Measurements from ENCODE around the gene ARV1.
"Not testable (repeated sequence)": the region's sequence is repeated elsewhere in the genome, so short reads cannot be mapped to it uniquely, and the experiment has no call there.

The ARV1 gene

DNA sequence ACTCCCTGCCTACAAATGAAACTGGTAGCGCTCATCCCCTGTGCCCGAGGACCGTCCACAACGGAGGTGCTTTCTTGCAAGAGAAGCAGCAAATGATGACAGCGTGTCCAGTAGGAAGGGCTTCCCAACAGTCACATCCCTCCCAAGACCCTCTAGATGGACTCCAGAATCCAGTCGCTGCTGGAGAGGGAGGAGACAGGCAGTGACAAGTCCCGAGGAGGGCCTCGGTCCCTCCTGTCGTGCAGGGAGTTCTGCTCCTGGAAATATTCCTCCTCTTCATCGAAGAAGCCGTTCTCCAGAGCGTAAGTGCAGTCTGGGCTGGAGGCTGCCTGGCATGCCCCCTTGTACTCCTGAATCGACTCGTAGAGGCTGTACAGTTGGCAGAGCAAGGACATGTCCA is 40.8 kb downstream of the ARV1 start:
- no peak for DNase-seq (ENCODE audit: low spot score)

DNA sequence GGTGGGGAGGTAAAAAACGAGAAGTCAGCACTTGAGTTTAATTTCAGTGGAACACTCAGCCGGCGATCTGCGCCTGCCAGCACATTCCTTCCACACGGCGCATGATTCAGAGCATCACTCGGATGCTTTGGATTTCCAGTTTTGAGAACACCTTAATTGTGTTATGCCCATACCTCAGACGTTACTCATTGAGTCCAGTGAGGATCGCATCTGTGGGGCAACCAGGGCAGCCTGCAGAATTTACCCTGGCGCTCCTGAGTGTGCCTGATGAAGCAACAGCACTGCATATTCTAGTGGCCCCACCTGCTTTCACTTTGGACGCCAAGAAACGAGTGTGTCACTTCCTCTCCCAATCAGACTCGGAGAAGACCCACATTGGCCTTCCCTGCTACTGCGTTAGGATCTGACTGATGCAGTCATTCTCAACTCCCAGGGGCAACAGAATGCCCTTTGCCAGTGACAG is 41.3 kb downstream of the ARV1 start:
- peak; percentile 58 for DNase-seq (ENCODE audit: low spot score)

DNA sequence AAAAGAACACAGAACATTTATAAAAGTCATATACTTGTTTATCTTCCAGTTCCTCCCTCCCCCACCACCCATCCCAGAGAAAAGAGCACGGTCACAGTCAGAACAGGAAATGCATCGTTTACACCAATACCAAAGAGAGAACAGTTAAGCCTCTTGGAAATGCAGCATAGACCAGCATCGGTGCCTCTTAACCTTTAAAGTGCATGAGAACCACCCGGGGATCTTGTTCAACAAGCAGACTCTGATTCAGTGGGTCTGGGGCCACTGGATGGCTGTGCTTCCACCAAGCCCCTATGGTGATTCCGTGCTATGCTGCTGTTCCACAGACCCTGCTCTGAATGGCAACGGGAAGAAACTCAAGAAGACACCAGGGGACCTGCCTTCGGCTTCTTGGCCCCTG is 41.9 kb downstream of the ARV1 start:
- DNase-seq (ENCODE audit: low spot score) = peak; percentile 14

- peak; percentile 33 for DNase-seq (ENCODE audit: low spot score)
These were observed 42.7 kb downstream of the ARV1 start for GRCh38 chr1:231021540-231022031.

- not testable (repeated sequence) for DNase-seq (ENCODE audit: low spot score)
These were observed 43.6 kb downstream of the ARV1 start for GRCh38 chr1:231022543-231022942.

DNA sequence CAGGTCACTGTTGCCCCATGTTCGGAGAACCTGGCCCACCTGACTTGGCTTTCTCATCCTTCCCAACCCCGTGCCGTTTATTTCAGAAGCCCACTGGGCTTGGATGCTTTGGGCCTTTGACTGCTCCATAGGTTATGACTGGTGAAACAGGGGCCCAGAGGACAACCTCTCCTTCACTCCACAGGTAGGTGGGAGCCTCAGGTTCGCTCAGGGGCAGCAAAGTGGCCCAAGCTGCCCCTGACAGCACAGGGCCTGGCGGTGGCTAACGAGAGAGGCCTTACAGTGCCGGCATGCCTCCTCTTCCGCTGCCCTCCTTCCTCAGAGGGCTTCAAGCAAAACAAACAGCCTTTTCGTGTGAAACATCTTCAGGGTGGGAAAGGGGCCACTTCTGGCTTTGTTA is 44.3 kb downstream of the ARV1 start:
- no peak for DNase-seq (ENCODE audit: low spot score)

DNA sequence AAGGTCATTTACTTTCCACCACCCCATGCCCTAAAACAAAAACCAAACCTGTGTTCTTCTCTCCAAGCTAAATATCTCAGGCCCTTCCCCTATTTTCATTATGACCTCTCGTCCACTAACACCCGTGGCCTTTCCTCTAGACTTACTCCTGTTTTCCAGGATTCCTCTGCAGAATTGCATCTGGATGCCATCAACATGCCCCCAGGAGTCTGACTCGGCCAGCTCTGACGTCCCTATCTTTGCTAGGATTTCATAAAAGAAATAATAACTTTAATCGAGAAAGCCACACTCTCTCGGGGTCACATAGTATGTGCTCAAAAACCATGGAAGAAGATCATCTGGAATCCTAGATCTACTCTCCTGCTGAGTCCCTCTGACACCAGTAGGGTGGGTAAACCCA is 47.7 kb downstream of the ARV1 start:
- no peak for DNase-seq (ENCODE audit: low spot score)

- DNase-seq (ENCODE audit: low spot score) = no peak
These were observed 48.4 kb downstream of the ARV1 start for GRCh38 chr1:231027136-231027925.

GRCh38 chr1:231027971-231028370 is 49.1 kb downstream of the ARV1 start:
- DNase-seq (ENCODE audit: low spot score) = no peak

- peak; percentile 37 for DNase-seq (ENCODE audit: low spot score)
These were observed 49.8 kb downstream of the ARV1 start for GRCh38 chr1:231028682-231029081.

DNA sequence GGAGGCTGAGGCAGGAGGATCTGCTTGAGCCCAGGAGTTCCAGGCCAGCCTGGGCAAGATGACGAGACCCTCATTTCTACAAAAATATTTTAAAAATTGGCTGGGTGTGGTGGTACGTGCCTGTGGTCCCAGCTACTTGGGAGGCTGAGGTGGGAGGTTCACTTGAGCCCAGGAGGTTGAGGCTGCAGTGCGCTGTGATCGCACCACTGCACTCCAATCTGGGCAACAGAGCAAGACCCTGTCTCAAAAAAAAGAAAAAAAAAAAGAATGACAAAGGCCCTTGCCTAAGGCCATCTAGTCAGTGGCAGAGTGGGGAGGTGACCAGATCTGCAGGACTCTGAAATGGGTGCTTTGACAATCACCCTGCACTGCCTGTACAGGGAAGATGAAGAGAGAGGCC is 50.4 kb downstream of the ARV1 start:
- not testable (repeated sequence) for DNase-seq (ENCODE audit: low spot score)

DNA sequence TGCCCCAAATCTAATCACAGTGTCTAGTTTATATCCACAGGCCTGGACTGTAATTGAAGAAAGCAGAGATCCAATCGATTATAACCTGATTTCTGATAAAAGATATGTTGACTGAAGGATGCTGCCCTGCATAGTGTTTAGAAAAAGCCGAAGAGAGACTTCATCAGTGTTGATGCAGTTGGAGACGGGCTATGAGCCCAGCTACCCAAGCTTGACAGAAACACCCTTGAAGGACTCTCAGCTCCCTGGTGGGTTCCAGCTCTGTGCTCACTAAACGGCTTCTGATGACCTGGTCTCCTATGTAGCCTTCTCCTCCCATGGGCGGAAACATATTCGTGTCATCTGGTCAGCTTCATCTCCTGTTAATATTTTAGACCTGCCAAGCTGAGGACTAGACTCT is 50.9 kb downstream of the ARV1 start:
- DNase-seq (ENCODE audit: low spot score) = no peak

- DNase-seq (ENCODE audit: low spot score) = peak; percentile 34
These were observed 54.1 kb downstream of the ARV1 start for GRCh38 chr1:231032963-231033362.

DNA sequence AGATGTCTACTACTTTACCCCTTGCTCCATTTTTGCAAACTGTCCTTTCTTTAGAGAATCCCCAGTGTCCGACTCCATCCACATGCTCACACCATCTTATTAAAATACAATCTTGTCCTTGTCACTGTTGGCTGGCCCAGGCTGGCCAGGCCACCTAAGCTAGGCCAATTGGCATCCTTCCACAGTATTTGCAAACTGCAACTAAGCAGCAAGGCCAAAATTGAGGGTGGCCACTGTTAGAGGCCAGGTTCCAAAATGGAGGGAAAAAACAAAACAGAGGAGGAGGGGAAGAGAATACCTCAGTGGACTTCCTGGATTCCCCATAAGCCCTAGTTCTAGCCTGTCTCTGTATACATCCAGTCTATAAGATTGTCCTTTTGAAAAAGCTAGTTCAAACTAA is 56.9 kb downstream of the ARV1 start:
- DNase-seq (ENCODE audit: low spot score) = no peak

GRCh38 chr1:231036416-231036815 is 57.5 kb downstream of the ARV1 start:
- DNase-seq (ENCODE audit: low spot score) = no peak

DNA sequence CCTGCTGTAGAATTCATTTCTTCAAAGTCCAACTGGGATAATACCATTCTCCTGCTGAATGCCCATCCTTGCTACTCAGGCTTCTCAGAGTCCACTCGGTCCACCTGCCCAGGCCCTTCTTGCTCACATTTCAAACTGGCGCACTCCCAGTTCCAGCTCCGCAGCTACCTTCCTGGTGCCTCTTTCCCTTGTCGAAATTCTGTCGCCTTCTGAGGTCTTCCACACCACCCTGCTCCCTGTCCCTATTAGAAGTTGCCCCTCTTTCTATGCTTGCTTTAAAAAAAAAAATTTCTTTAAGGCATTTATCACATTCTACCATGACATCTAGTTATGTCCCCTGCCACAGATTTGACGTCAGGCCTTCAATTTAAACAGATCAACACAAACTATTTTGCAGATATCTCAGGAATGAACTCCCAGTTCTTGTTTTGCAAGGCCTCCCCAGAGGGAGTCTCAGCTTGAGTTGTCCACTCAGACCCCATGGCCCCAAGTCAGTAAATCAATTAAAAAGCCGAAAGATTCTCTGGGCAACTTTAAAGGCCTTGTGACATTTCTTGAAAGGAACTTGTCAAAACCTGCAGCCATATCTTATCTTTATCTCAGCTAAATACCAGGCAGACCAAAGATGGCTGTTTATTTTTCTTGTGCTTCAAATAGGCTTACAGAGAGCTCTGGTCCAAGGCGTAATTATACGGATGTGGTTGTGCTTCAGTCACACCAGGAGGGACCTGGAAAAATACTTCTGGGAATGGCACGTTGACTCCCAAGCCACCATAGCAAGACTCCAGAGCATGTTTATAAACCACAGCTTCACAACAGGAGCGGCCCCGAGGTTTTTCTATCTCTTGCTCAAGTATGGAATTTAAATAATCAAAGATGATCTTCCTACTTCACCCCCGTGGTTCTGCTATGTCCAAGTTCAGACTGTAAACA is 59.0 kb downstream of the ARV1 start:
- DNase-seq (ENCODE audit: low spot score) = no peak

DNA sequence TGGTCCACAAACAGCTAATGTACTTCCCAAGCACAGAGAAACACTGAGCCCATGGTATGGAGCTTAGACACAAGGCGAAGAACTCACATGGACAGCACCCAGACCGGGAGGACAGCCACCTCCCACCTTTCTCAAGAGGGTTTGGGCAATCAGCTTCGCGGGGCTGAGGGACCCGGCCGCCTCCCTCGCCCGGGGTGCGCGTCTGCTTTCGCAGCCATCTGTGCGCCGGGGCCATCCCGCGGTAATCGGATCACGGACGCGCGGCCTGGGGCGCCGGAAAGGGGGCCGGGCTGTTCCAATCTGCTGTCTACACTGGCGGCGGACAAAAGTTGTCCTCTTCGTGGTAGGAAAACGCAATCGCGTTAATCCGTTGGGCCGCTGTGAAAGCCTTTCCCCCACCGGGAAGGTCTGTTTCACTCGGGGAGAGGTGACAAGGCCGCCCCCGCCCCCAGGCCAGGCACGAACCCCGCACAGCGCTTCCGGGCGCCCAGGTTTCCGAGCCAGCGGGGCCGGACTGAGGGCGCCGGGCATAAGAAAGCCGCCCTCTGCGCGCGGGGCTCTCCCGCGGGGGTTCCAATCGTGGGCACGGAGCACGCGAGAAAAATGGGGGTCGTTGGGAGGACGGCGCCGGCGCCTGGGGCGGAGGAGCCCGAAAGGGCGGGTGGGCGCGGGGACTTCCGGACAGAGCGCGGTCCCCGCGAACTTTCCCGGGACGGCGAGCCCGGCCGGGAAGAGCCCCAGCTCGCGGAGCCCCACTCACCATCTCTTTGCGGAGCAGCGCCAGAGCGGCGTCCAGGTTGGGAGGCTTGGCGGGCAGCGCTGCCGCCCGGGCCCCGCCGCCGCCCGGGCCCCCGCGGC is 60.5 kb downstream of the ARV1 start:
- DNase-seq (ENCODE audit: low spot score) = no peak

- DNase-seq (ENCODE audit: low spot score) = no peak
These were observed 61.3 kb downstream of the ARV1 start, which contains the start of gene FAM89A for GRCh38 chr1:231040019-231040799. FAM89A (minus strand) TSS chr1:231040254; CDS start chr1:231040211, 43 bp downstream.

- DNase-seq (ENCODE audit: low spot score) = no peak
These were observed 62.2 kb downstream of the ARV1 start for GRCh38 chr1:231040800-231041718.

DNA sequence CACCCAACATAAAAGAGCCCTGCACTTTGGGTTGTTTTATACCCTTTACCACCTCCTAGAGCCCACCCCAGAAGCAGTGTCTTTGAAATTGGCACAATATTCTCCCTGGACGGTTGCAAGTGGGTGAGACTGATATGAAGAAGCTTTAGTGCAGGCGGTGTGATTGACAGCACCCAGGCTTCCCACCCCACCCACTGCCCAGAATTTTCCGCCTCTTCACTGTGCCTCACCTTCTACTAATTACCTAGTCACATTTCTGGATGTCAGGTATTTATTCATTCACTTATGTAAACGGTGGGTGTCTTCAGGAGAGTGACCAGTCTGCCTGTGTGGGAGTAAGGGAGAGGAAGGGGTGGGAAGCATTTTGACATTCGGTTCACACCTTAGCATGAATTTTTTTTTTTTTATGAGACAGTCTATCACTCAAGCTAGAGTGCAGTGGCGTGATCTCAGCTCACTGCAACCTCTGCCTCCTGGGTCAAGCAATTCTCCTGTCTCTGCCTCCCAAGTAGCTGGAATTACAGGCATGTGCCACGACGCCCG is 62.9 kb downstream of the ARV1 start:
- DNase-seq (ENCODE audit: low spot score) = no peak

Data from kidney capillary endothelial cell (primary cell).